ENCODE data around the gene IFNA4.
"Not testable (repeated sequence)": the region's sequence is repeated elsewhere in the genome, so short reads cannot be mapped to it uniquely, and the experiment has no call there.

IFNA4 gene

DNA sequence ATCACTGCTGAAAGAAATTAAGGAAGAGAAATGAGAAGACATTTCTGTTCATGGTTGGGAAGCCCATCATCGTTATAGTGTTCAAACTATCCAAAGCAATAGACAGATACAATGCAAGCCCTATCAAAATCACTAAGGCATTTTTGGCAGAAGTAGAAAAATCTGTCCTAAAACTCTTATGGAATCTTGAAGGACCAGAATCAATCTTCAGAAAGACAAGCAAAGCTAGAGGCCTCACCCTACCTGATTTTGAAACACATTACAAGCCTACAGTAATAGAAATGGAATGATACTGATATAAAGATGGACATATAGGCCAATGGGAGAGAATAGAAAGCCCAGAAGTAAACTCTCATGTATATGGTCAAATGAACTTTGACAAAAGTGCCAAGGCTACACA is 16.0 kb downstream of the IFNA4 start:
- FAIRE-seq = no peak
- no peak for DNase-seq (ENCODE audit: extremely low spot score, insufficient read length, low read depth)

- DNase-seq (ENCODE audit: extremely low spot score, insufficient read length, low read depth); FAIRE-seq: not testable (repeated sequence)
These were observed 20.8 kb downstream of the IFNA4 start, which contains the start of gene IFNA21 for GRCh38 chr9:21166560-21166959. Gene IFNA21, minus strand, starts transcription at chr9:21166660. Its CDS starts 48 bp downstream, at chr9:21166612.

DNA sequence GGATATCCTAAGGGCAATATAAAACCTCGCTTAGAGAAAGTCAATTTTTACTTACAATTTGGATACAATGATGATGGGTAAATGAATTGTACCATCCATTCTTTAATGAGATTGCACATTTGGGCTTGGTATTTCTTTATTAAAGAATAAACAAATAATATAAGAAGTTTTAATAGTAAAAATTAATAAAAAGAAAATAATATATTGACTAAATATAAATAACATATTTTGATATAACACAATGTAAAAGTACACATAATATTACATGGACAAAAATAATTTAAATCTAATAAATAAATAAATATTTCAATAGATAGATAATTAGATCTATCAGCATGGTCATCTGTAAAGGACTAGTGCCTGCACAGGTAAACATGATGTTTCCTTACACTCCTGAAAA is 21.9 kb downstream of the IFNA4 start:
- FAIRE-seq (no peak), DNase-seq (ENCODE audit: extremely low spot score, insufficient read length, low read depth) (no peak)

DNA sequence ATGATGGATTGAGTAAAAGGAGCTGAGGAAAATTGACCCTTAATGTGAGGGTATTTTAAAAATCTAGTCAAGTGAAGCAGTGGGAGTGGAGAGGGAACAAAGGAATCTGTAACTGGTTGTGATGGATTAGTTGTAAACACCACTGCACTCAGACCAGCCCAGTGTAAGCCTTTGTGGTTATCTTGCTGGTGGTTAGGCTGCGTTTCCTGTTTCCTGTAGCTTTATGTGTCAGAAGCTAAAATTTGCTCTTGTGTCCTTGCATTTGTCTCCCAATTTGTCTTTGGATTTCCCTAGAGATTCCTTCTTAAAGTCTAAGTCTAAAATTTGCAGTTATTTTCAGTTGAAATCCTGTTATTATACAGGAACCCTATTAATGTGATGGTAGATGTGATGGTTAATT is 27.2 kb downstream of the IFNA4 start:
- FAIRE-seq (peak; percentile 89), DNase-seq (ENCODE audit: extremely low spot score, insufficient read length, low read depth) (no peak)

- DNase-seq (ENCODE audit: extremely low spot score, insufficient read length, low read depth) (no peak), FAIRE-seq (no peak)
These were observed 31.9 kb downstream of the IFNA4 start for GRCh38 chr9:21155501-21155900.

DNA sequence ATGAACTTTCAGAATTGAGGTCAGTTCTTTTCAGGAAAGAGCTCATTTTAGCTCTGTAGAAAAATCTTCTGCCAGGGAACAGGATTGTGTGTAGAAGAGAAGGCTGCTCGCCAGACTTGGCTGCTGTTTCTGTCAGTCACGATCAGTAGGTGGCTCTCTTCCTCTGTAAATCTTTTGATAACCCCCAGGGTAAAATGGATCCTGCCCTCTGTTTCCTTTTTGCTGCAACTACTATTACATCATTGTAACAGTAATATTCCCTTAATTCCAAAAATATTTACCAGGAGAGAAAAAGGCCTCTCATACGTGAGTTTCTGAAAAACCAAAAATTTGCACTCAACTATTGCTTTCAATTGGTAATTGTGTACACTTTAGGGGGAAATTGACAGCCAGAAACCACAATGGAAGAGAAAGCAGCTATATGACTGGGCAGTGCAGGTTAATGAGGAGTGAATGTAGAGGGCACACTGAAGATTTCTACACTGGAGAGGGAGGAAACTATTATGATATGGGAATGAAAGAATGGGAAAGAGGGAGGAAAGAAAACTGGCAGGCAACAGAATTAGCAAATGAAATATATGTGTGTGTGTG is 33.3 kb downstream of the IFNA4 start:
- FAIRE-seq = peak; percentile 80
- DNase-seq (ENCODE audit: extremely low spot score, insufficient read length, low read depth) = no peak

GRCh38 chr9:21153336-21154017 is 33.9 kb downstream of the IFNA4 start:
- FAIRE-seq (no peak), DNase-seq (ENCODE audit: extremely low spot score, insufficient read length, low read depth) (no peak)

DNA sequence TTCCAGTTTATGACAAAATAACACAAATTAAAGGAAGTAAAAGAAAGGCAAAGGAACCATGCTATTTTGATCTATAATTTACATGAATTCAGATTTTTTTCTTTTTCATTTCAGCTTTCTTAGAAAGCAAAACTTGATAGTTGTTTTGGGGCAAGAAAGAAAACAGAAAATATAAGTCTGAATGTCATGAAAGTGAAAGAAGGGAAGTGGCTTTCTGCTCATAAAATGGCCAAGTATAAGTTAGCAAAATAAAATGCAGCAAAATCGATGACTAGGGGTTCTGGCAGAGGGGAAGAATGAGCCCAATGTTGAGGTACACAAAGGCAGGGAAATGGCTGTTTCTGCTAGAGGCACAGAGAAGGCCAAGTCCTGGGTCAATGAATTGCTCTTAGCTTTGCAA is 42.8 kb downstream of the IFNA4 start:
- DNase-seq (ENCODE audit: extremely low spot score, insufficient read length, low read depth) (no peak), FAIRE-seq (peak; percentile 87)

DNA sequence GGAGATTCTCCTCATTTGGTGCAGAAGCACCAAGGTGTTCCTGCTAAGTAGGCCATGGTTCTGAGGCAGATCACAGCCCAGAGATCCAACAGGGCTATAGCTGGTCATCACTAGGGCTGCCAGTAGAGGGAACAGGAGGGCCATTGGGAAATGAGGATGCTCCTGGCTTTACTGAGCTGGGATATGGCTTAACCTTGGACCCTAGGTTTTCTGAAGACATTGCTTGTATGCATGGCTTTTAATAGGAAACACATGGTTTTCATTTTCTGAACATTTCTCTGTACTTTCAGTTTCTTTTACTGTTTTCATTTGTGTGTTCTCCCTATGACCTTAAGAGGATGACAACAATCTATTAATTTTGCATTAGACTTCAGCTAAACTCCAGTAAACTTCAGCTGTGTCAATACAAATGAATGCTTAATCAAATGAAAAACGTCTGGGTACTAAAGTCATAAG is 45.9 kb downstream of the IFNA4 start, which contains the start of gene IFNW1:
TSS of gene IFNW1 (minus strand) at position 406 of the 456 bp plus-strand sequence. CDS start at position 144, 262 bp downstream.
- peak; percentile 78 for FAIRE-seq
- DNase-seq (ENCODE audit: extremely low spot score, insufficient read length, low read depth) = no peak

DNA sequence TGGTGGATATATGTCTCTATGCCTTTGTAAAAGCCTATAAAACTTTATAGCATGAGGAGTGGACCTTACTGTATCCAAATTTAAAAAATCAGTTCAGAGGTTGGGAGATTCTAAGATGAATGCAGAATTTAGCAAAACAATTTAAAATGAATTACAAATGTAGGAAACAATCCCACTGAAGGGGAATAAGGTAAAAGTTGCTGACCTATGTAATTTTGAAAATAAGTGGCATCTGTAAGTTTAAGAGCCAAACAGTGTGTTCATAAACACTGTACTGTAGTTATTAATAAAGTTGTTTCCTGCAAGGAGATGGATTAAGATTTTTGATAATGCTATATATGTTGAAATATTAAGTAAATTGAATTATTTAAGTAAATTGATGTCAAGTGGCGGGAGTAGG is 50.4 kb downstream of the IFNA4 start:
- no peak for FAIRE-seq

More for the DNA sequence above, 50.4 kb downstream of the IFNA4 start:
- no peak for DNase-seq (ENCODE audit: extremely low spot score, insufficient read length, low read depth)
